ENCODE measurements around the gene GLDN. TPM values are rescaled to one million over a fixed set of nuclear protein-coding genes. Genes with fewer than 3 reads are reported as not detected.

GLDN gene
- total RNA-seq, 1 experiment from 2014 or later: 0.82 TPM

- no TSS peak for BruUV-seq (replicated peaks)
- peaks cover 25% of the 10 kb centered on the region for H3K4me1 ChIP-seq
- no peak for TF ChIP-seq CTCF (IDR thresholded peaks at IDR 0.05; ENCODE audit: insufficient read depth in 1 of 2, low read depth in 1 of 2, low read length in 1 of 2, severe bottlenecking in 1 of 2, unreplicated experiment in 1 of 2)
Observed at GRCh38 chr15:51447855-51448621, 106.6 kb downstream of the GLDN start.

DNA sequence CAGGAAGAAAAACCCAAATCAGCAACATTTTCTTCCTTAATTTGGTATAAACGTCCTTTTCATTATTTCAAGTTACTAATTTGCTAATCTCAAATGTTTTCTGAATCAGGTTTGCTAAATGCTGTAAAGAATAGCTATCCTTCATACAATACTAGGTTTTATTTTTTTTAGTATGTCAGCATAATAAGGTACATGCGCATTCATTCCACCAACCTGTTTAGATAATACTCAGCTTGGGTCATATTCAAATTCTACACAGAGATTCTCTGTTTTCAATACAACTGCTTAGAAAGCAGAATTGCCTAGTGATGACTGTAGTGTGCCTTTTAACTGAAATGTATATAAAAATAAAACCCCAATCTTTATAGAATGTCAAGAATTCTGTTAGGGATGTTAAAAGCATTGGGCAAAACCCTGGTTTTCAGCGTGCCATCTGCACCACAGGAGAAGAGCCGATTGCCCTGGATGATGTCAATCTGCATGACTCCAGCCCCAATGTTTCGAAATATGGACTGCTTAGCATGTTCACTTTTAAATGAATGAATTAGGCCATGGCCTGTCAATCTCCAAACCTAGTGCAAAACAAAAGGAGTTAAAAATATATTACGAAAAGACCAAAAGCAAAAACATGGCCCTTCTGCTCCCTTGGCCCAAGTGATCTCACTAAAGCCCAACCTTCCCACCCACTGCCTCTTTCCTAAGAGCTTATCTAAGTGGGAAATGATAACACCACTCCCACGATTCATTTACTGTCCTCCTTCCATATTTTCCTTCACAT, 107.4 kb downstream of the GLDN start:
- H3K4me1 Mint-ChIP-seq (ENCODE audit: low read depth, unreplicated experiment): peaks cover 14% of the 10 kb centered on the region
- POLR2A ChIA-PET: no interaction called here
- H3K9me3 Mint-ChIP-seq (ENCODE audit: unreplicated experiment): peaks cover 9% of the 10 kb centered on the region
- Histone ChIP-seq H3K9me3 (peaks cover 7% of the 10 kb centered on the region; the same call in 1 of the 2 replicates), H3K4me3 (ENCODE audit: low read depth, low read length) (no peak overlapping the region), H3K4me1 (peaks cover 25% of the 10 kb centered on the region), H3K27me3 (replicated peaks; ENCODE audit: control insufficient read depth, insufficient read depth, low read length) (no peaks in the 10 kb centered on the region), H3K36me3 (ENCODE audit: control insufficient read depth, insufficient read depth, low read length) (no peaks in the 10 kb centered on the region)
- intact Hi-C loops (cut with micrococcal nuclease; ENCODE audit: unreplicated experiment): no loop called here
- no peak for TF ChIP-seq CTCF (IDR thresholded peaks at IDR 0.05; ENCODE audit: insufficient read depth in 1 of 2, low read depth in 1 of 2, low read length in 1 of 2, severe bottlenecking in 1 of 2, unreplicated experiment in 1 of 2)
- BruUV-seq (replicated peaks): no TSS peak
- no peak overlapping the region for H3K4me3 Mint-ChIP-seq (ENCODE audit: unreplicated experiment)
- DNase-seq: no peak
- H3K36me3 Mint-ChIP-seq (ENCODE audit: insufficient read depth, unreplicated experiment): no peaks in the 10 kb centered on the region
- H3K27ac Mint-ChIP-seq (ENCODE audit: unreplicated experiment): no peak overlapping the region
- no peaks in the 10 kb centered on the region for H3K27me3 Mint-ChIP-seq (ENCODE audit: insufficient read depth, unreplicated experiment)
- CTCF ChIA-PET: no interaction called here

More at GRCh38 chr15:51447855-51448621, 106.6 kb downstream of the GLDN start:
- ChIA-PET CTCF (no interaction called here), POLR2A (no interaction called here)
- H3K9me3 ChIP-seq: peaks cover 7% of the 10 kb centered on the region; the same call in 1 of the 2 replicates
- intact Hi-C loops (cut with micrococcal nuclease; ENCODE audit: unreplicated experiment): no loop called here
- peaks cover 9% of the 10 kb centered on the region for H3K9me3 Mint-ChIP-seq (ENCODE audit: unreplicated experiment)
- no peaks in the 10 kb centered on the region for H3K36me3 ChIP-seq (ENCODE audit: control insufficient read depth, insufficient read depth, low read length)
- H3K27me3 ChIP-seq (replicated peaks; ENCODE audit: control insufficient read depth, insufficient read depth, low read length): no peaks in the 10 kb centered on the region
- H3K4me1 Mint-ChIP-seq (ENCODE audit: low read depth, unreplicated experiment): peaks cover 14% of the 10 kb centered on the region
- no peaks in the 10 kb centered on the region for H3K36me3 Mint-ChIP-seq (ENCODE audit: insufficient read depth, unreplicated experiment)
- no peak for DNase-seq
- no peak overlapping the region for H3K27ac Mint-ChIP-seq (ENCODE audit: unreplicated experiment)
- no peak overlapping the region for H3K4me3 Mint-ChIP-seq (ENCODE audit: unreplicated experiment)
- H3K4me3 ChIP-seq (ENCODE audit: low read depth, low read length): no peak overlapping the region
- H3K27me3 Mint-ChIP-seq (ENCODE audit: insufficient read depth, unreplicated experiment): no peaks in the 10 kb centered on the region

- Mint-ChIP-seq H3K4me3 (ENCODE audit: unreplicated experiment) (no peak overlapping the region), H3K4me1 (ENCODE audit: low read depth, unreplicated experiment) (peaks cover 14% of the 10 kb centered on the region), H3K9me3 (ENCODE audit: unreplicated experiment) (peaks cover 6% of the 10 kb centered on the region), H3K27ac (ENCODE audit: unreplicated experiment) (peak overlapping the region; percentile 29), H3K36me3 (ENCODE audit: insufficient read depth, unreplicated experiment) (no peaks in the 10 kb centered on the region), H3K27me3 (ENCODE audit: insufficient read depth, unreplicated experiment) (no peaks in the 10 kb centered on the region)
- H3K9me3 ChIP-seq: peaks cover 3% of the 10 kb centered on the region; the same call in 1 of the 2 replicates
- H3K4me3 ChIP-seq (ENCODE audit: low read depth, low read length): no peak overlapping the region
- intact Hi-C loops (cut with micrococcal nuclease; ENCODE audit: unreplicated experiment): no loop called here
- CTCF ChIA-PET: interaction anchor here (0.5 kb wide), 1 partner anchor 87 kb away, joined by 3 read pairs; no protein-coding TSS in a partner anchor
- no peak for TF ChIP-seq CTCF (IDR thresholded peaks at IDR 0.05; ENCODE audit: insufficient read depth in 1 of 2, low read depth in 1 of 2, low read length in 1 of 2, severe bottlenecking in 1 of 2, unreplicated experiment in 1 of 2)
- H3K27me3 ChIP-seq (replicated peaks; ENCODE audit: control insufficient read depth, insufficient read depth, low read length): no peaks in the 10 kb centered on the region
- no peaks in the 10 kb centered on the region for H3K36me3 ChIP-seq (ENCODE audit: control insufficient read depth, insufficient read depth, low read length)
- POLR2A ChIA-PET: no interaction called here
- peaks cover 25% of the 10 kb centered on the region for H3K4me1 ChIP-seq
- DNase-seq: no peak
- BruUV-seq (replicated peaks): no TSS peak
Observed at GRCh38 chr15:51450001-51450400, 108.5 kb downstream of the GLDN start.

Small RNAs within 50 kb of the gene (microRNA-seq; reads per million reads assigned to microRNA genes)
- gene MIR7973-1: not detected
- not detected for gene MIR7973-2

Other genes starting within 250 kb of the GLDN start
- 0.30 TPM in 1 of 2 replicates, not detected in the other for gene TNFAIP8L3, start 246.7 kb upstream of the GLDN start, total RNA-seq (2022)
- 0.70 and 0.77 TPM in 2 replicates for gene CYP19A1, start 3.1 kb upstream of the GLDN start, total RNA-seq (2022)